GM12878 (cell line): ENCODE results near the gene SMCO4.

Experiments used
- EGR1 ChIP-seq, 2 experiments: IDR thresholded peaks; 1 replicate in 1 of 2; 2 replicates in 1 of 2; pipeline ENCODE4 v1.6.1; 2011 to 2012; ENCODE audit warnings: low read depth in 2 of 2, low read length in 2 of 2, borderline replicate concordance in 1 of 2, mild to moderate bottlenecking in 1 of 2, moderate library complexity in 1 of 2
- FOXM1 ChIP-seq: IDR thresholded peaks from 2 replicates; pipeline ENCODE4 v1.6.1; 2012; ENCODE audit warnings: low read depth, mild to moderate bottlenecking, inconsistent platforms, low read length, moderate library complexity
- POLR2A ChIP-seq: IDR thresholded peaks from 2 replicates; pipeline ENCODE4 v1.6.1; 2011; ENCODE audit warnings: low read depth, mild to moderate bottlenecking, low read length

DNA sequence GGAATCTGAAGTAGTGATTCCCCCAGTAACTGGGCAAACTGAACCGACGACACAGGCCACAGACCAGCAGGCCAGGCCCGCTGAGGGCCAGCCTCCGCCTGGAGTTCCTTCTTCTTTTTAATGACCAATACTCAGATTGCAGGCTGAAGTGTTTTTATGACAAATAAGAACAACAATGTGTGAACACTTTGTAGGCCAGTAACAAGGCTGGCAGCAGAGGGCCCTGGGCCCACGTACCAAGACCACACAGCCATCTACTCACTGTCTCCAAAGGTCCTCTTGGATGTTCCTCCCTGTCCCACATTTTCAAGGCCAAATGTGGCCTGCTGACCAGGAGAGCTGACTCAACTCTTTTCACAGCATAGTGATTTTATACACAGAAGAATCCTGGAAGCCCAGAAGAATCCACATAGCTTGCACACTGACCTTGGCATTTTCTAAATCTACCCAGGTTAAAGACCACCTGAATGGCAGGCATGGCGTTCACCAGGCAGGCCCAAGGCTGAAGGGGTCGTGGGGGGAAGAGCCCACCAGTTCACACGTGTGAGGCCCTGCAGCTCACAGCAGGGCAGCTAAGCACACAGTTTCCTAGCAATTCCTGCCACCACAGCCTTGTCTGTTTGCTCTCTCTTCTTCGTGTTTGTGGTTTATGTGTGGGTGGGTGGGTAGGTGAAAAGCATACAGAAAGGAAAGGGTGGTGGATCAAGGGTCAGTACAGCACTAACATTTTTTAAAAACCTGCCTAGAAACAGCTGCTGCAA, 13.3 kb downstream of the SMCO4 start:
- no peak for TF ChIP-seq FOXM1
- peak in 1 of 2 experiments; percentile 68; a peak in 2 of 3 replicates for TF ChIP-seq EGR1 (IDR thresholded peaks at IDR 0.05; ENCODE audit: borderline replicate concordance in 1 of 2, low read depth in 2 of 2, low read length in 2 of 2)
- peak; percentile 35; the same call in 1 of the 2 replicates for TF ChIP-seq POLR2A
